ENCODE data around the gene GABRP.
"Not testable (repeated sequence)": the region's sequence is repeated elsewhere in the genome, so short reads cannot be mapped to it uniquely, and the experiment has no call there.

GABRP gene

DNA sequence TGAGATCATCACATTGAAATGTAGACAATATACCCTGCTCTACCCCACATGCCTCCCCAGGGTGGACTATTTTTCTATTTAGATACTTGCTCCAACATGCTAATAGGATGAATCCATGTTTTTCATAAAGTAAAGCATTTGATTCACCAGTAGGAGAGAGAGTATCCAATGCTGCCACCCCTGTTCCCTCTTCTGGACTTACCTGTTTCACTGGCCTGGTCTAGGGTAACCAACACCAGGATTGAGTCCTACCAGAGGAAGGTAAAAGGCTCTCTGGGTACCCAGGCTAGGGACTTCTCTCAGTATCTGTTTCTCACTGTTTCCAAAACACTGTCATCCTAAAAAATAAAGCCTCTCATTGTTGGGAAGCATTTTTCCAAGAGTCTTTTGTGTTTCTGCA lies 30.2 kb upstream of the GABRP start:
- no peaks in the 10 kb centered on the region for H3K4me1 ChIP-seq (ENCODE audit: control insufficient read depth, low read length)
- H3K79me2 ChIP-seq (ENCODE audit: control insufficient read depth, low read length), result no peaks in the 10 kb centered on the region
- H3K9me2 ChIP-seq (replicated peaks; ENCODE audit: control insufficient read depth, low read length), result no peaks in the 10 kb centered on the region
- H3F3A ChIP-seq (ENCODE audit: control insufficient read depth, insufficient read depth), result no peaks in the 10 kb centered on the region
- H3K27me3 ChIP-seq (ENCODE audit: control insufficient read depth, low read length), result no peaks in the 10 kb centered on the region
- no peaks in the 10 kb centered on the region for H4K20me1 ChIP-seq (ENCODE audit: control insufficient read depth, insufficient read depth, low read depth, low read length)
- H3K9me3 ChIP-seq (ENCODE audit: control insufficient read depth, insufficient read depth, low read length), result no peaks in the 10 kb centered on the region
- H3K36me3 ChIP-seq (ENCODE audit: control insufficient read depth, low read length), result no peaks in the 10 kb centered on the region
- H3K27ac ChIP-seq (ENCODE audit: low read depth, low read length), result no peak overlapping the region
- no peak overlapping the region for H3K4me2 ChIP-seq (ENCODE audit: low read length)
- no peak for TF ChIP-seq EZH2phosphoT487 (IDR thresholded peaks at IDR 0.05; ENCODE audit: borderline replicate concordance, low read length)
- no peak for TF ChIP-seq CTCF (IDR thresholded peaks at IDR 0.05; ENCODE audit: low read depth, low read length, poor library complexity, severe bottlenecking)
- no peak overlapping the region for H3K4me3 ChIP-seq (ENCODE audit: low read length)

DNA sequence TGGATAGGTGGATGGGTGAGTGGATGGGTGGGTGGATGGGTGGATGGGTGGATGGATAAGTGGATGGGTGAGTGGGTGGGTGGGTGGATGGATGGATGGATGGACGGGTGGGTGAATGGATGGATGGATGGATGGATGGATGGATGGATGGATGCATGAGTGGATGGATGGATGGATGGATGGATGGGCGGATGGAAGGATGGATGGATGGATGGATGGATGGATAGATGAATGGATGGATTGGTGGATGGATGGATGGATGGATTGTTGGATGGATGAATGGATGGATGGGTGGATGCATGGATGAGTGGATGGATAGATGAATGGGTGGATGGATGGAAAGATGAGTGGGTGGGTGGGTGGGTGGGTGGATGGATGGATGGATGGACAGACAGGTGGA lies 29.0 kb upstream of the GABRP start:
- not testable (repeated sequence) for H4K20me1 ChIP-seq (ENCODE audit: control insufficient read depth, insufficient read depth, low read depth, low read length); H3K9me2 ChIP-seq (replicated peaks; ENCODE audit: control insufficient read depth, low read length); H3K9me3 ChIP-seq (ENCODE audit: control insufficient read depth, insufficient read depth, low read length); H3F3A ChIP-seq (ENCODE audit: control insufficient read depth, insufficient read depth); H3K27ac ChIP-seq (ENCODE audit: low read depth, low read length); H3K4me3 ChIP-seq (ENCODE audit: low read length); H3K4me2 ChIP-seq (ENCODE audit: low read length); H3K27me3 ChIP-seq (ENCODE audit: control insufficient read depth, low read length); H3K4me1 ChIP-seq (ENCODE audit: control insufficient read depth, low read length); H3K36me3 ChIP-seq (ENCODE audit: control insufficient read depth, low read length); H3K79me2 ChIP-seq (ENCODE audit: control insufficient read depth, low read length)

DNA sequence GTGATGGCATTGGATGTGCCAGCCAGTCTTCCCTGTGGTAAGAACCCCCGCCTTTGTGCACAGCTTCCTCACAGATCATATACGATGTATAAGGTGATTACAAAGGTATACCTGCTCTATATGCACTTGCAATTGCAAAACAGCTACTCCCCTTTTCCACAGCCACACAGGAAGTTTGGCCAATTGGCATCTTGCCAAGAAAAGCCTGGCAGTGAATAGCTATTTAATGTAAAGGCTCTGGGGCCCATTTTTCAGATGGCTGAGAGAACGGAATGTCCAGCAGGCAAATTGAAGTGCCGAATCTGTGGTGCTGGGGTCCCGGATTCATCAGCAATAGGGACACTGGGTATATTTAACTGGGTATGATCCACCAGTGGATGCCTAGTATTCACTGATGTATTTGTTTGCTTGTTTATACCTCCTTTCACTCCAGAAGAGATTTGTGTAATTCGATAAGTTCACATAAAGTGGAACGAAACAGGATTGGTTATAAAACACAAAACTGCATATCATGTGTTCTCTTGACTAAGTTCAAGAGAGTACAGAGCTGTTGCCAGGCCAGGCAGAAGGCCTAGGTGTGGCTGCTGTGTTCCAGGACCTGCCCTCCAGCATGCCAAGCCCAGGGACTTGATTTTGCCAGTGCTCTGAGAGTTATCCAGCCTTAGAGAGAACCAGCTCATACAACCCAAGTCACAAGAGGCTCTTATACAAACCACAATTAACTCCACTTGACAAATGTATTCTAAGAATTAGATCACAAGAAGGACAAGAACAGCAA lies 27.7 kb upstream of the GABRP start:
- H3K4me3 ChIP-seq (ENCODE audit: low read length), result no peak overlapping the region
- H3K27ac ChIP-seq (ENCODE audit: low read depth, low read length), result no peak overlapping the region
- TF ChIP-seq EZH2phosphoT487 (IDR thresholded peaks at IDR 0.05; ENCODE audit: borderline replicate concordance, low read length) (no peak), CTCF (IDR thresholded peaks at IDR 0.05; ENCODE audit: low read depth, low read length, poor library complexity, severe bottlenecking) (no peak)
- H3K4me2 ChIP-seq (ENCODE audit: low read length), result no peak overlapping the region
- H3F3A ChIP-seq (ENCODE audit: control insufficient read depth, insufficient read depth), result no peaks in the 10 kb centered on the region
- no peaks in the 10 kb centered on the region for H4K20me1 ChIP-seq (ENCODE audit: control insufficient read depth, insufficient read depth, low read depth, low read length)
- no peaks in the 10 kb centered on the region for H3K9me3 ChIP-seq (ENCODE audit: control insufficient read depth, insufficient read depth, low read length)
- H3K79me2 ChIP-seq (ENCODE audit: control insufficient read depth, low read length), result no peaks in the 10 kb centered on the region
- H3K27me3 ChIP-seq (ENCODE audit: control insufficient read depth, low read length), result no peaks in the 10 kb centered on the region
- no peaks in the 10 kb centered on the region for H3K9me2 ChIP-seq (replicated peaks; ENCODE audit: control insufficient read depth, low read length)
- no peaks in the 10 kb centered on the region for H3K36me3 ChIP-seq (ENCODE audit: control insufficient read depth, low read length)
- H3K4me1 ChIP-seq (ENCODE audit: control insufficient read depth, low read length), result no peaks in the 10 kb centered on the region

DNA sequence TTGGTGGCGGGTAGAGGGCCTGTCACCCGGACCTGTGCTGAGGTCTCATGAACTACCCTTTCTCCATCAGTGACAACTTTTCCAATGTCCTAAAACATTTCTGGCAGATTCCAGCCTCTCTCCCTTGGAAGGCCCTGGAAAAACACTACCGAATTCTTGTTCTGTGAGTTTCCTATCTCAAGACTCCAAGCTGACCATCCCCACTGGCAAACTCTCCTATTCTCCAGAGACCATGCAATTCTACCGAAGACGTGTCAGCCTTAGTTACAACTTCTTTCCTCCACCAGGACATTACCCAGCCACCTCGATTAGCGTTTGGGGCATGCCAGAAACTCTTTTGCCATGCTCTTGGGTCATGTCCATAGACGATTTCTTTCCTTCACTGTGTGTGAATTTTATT lies 26.8 kb upstream of the GABRP start:
- TF ChIP-seq CTCF (IDR thresholded peaks at IDR 0.05; ENCODE audit: low read depth, low read length, poor library complexity, severe bottlenecking), result no peak
- TF ChIP-seq EZH2phosphoT487 (IDR thresholded peaks at IDR 0.05; ENCODE audit: borderline replicate concordance, low read length), result no peak
- Histone ChIP-seq H3K79me2 (ENCODE audit: control insufficient read depth, low read length) (no peaks in the 10 kb centered on the region), H3K9me3 (ENCODE audit: control insufficient read depth, insufficient read depth, low read length) (no peaks in the 10 kb centered on the region), H3K4me3 (ENCODE audit: low read length) (no peak overlapping the region), H3K4me1 (ENCODE audit: control insufficient read depth, low read length) (no peaks in the 10 kb centered on the region), H3K27me3 (ENCODE audit: control insufficient read depth, low read length) (no peaks in the 10 kb centered on the region), H3F3A (ENCODE audit: control insufficient read depth, insufficient read depth) (no peaks in the 10 kb centered on the region), H3K9me2 (replicated peaks; ENCODE audit: control insufficient read depth, low read length) (no peaks in the 10 kb centered on the region), H4K20me1 (ENCODE audit: control insufficient read depth, insufficient read depth, low read depth, low read length) (no peaks in the 10 kb centered on the region), H3K4me2 (ENCODE audit: low read length) (no peak overlapping the region), H3K27ac (ENCODE audit: low read depth, low read length) (no peak overlapping the region), H3K36me3 (ENCODE audit: control insufficient read depth, low read length) (no peaks in the 10 kb centered on the region)

Measured in DOHH2 (cell line).